ENCODE results near the gene U2AF1L4.

Gene U2AF1L4

GRCh38 chr19:35740423-35741202 lies 4.6 kb downstream of the U2AF1L4 start:
- DNase-seq, result peak; percentile 96

DNA sequence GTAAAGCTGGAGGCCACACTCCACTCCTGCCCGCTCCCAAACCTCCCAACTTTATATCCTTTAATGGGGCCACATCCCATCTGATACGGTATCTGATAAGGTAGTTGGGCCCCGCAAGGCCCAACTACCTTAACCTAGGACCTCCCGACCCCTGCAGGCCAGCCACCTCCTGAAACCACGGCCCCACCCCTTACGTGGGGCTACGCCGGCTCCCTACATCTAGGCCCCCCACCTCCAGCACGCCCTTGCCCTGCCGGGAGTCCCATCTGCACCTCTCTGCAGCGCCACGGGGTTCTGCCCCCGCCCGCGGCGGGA lies 5.2 kb downstream of the U2AF1L4 start:
- DNase-seq, result no peak

- no peak for DNase-seq
Measured at GRCh38 chr19:35739275-35740107, 5.7 kb downstream of the U2AF1L4 start.

DNA sequence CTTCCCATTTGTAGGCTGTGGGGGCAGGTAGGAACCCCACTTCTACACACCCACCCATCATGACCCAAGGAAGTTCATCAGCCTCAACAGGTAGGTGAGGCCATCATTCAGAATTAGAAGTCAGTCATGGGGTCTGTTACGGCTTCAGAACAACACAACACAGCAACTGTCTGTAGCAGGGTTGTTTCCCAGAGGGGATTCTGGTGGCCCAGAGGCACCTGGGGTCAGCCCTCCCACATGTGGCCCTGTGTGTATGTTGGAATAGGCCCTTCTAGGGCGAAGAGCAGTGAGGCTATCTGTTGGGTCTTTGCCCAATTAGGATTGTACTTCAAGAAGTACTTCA lies 6.4 kb downstream of the U2AF1L4 start:
- DNase-seq, result no peak

- DNase-seq, result no peak
Measured at GRCh38 chr19:35738021-35738886, 7.0 kb downstream of the U2AF1L4 start.

DNA sequence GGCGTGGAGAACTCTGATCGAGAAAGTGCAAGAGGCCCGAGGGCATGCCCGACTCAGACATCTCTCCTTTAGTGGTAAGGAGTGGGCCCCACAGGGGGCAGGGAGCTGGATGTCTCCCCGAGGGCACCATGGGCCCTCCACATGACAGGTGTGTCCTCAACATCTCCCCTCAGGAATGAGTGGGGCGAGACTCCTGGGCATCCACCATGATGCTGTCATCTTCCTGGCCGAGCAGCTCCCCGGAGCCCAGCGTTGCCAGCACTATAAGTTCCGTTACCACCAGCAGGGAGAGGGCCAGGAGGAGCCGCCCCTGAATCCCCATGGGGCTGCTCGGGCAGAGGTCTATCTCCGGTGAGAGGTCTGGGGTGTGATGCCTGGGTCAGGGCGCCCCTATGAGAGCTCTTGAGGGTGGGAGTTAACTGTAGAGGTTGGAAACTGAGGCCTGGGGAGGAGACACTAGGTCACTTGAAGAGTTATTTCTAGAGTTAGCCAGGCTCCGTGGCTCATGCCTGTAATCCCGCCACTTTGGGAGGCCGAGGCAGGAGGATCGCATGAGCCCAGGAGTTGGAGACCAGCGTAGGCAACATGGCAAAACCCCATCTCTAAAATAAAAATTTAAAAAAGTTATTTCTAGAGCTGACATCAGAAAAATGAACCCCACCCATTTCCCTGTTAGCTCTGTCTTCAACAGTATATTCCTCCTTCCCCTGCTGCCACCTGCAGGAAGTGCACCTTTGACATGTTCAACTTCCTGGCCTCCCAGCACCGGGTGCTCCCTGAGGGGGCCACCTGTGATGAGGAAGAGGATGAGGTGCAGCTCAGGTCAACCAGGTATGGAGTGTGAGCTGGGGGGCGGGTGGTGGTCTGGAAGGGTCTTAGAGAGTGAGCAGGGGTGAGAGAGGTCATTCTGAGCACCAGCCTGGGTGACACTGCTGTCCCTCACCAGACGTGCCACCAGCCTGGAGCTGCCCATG lies 8.0 kb downstream of the U2AF1L4 start:
- DNase-seq, result no peak

- no peak for DNase-seq
Measured at GRCh38 chr19:35734889-35735288, 10.3 kb downstream of the U2AF1L4 start.

DNA sequence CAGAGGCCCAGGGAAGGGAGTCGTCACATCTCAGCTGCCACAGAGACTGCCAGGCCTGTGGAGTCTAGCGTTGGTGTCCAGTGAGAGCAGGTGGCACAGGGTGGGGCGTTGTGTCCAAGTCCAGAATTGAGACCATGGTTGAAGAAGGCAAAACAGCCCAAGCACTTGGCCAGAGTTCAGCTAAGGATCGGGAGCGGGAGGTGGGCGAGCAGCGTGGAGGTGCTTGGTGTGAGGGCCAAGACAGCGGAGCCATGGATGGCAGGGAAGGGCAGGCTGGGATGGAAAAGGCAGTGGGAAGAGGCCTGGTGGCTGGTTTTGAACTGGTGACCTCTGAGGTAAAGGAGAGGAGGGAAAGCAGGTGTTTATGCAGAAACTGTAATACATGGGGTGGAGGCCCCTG lies 10.9 kb downstream of the U2AF1L4 start:
- DNase-seq, result no peak

DNA sequence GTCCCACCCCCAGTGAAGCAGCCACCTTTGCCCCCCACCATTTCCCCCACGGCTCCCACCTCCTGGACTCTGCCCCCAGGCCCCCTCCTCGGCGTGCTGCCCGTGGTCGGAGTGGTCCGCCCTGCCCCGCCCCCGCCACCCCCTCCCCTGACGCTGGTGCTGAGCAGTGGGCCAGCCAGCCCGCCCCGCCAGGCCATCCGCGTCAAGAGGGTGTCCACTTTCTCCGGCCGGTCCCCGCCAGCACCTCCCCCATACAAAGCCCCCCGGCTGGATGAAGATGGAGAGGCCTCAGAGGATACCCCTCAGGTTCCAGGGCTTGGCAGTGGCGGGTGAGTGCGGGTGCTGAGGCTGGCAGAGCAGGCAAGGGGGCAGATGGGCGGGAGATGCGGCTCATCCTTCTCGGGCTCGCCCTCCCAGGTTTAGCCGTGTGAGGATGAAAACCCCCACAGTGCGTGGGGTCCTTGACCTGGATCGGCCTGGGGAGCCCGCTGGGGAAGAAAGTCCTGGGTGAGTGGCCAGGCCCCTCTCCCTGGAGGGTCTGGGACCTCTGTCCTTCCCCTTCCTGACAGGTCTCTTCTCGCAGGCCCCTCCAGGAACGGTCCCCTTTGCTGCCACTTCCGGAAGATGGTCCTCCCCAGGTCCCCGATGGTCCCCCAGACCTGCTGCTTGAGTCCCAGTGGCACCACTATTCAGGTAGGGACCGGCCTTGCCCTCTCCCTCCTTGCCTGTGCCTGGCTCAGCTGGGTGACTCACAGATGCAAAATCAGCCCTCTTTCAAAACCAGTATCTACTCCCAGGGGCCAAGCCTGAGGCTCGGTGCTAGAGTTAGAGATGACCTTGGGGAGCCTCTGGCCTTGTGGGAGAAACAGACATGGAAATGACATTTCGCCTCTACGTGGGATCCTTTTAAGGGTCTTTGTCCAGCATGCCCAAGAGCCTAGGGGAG lies 11.8 kb downstream of the U2AF1L4 start:
- no peak for DNase-seq

- DNase-seq, result no peak
Measured at GRCh38 chr19:35732540-35733179, 12.6 kb downstream of the U2AF1L4 start.

DNA sequence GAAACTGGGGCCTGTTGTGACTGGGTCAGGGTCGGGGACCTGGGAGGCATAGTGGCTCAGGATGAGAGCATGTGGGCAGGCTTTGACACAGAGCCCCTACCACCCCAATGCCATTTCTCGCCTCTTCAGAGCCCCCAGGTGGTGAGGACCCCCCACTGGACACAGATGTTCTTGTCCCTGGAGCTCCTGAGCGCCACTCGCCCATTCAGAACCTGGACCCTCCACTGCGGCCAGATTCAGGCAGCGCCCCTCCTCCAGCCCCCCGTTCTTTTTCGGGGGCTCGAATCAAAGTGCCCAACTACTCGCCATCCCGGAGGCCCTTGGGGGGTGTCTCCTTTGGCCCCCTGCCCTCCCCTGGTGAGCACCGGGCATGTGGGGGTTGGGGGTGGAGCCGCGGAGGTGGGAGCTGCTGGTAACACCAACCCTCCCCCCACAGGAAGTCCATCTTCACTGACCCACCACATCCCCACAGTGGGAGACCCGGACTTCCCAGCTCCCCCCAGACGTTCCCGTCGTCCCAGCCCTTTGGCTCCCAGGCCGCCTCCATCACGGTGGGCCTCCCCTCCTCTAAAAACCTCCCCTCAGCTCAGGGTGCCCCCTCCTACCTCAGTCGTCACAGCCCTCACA lies 13.3 kb downstream of the U2AF1L4 start:
- DNase-seq, result no peak

- no peak for DNase-seq
Measured at GRCh38 chr19:35731353-35731752, 13.9 kb downstream of the U2AF1L4 start.

- no peak for DNase-seq
Measured at GRCh38 chr19:35730326-35730725, 14.9 kb downstream of the U2AF1L4 start.

DNA sequence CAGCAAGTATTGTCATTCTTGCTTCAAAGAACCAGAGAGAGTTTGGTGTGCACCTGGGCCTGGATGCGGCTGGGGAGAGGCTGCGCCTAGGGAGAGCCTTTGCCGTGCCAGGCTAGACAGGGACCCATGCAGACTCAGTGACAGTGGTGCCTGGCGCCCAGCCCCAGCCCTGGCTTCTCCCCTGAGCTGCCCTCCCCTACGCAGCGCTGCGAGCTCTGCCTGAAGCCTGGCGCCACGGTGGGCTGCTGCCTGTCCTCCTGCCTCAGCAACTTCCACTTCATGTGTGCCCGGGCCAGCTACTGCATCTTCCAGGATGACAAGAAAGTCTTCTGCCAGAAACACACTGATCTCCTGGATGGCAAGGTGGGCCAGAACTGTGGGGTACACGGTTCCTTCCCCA lies 15.5 kb downstream of the U2AF1L4 start:
- no peak for DNase-seq

DNA sequence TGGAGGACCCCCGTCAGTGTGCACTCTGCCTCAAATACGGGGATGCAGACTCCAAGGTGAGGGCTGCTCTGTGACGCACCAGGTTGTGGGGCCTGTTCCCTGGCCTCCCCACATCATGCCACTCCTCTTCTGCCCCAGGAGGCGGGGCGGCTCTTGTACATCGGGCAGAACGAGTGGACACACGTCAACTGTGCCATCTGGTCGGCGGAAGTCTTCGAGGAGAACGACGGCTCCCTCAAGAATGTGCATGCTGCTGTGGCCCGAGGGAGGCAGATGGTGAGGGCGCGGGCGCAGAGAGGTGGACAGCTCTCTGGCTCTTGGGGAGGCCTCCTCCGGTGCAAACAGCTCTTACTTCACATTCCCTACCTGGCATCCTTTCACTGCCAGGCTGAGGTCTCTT lies 16.2 kb downstream of the U2AF1L4 start:
- DNase-seq, result no peak

GRCh38 chr19:35727956-35728706 lies 17.1 kb downstream of the U2AF1L4 start:
- DNase-seq, result no peak

GRCh38 chr19:35727053-35727955 lies 17.9 kb downstream of the U2AF1L4 start:
- DNase-seq, result no peak

All from fibroblast of skin of back (primary cell).